GM12874 (cell line): Measurements from ENCODE around the gene IL2.

ENCODE experiments used
- CTCF ChIP-seq: IDR thresholded peaks from 2 replicates; pipeline ENCODE4 v1.5.1; 2011; ENCODE audit warnings: low read depth, mild to moderate bottlenecking, control low read depth, low read length, moderate library complexity; ENCODE audit not compliant: insufficient read depth

Gene IL2

GRCh38 chr4:122453384-122453995 is 3.0 kb downstream of the IL2 start:
- no peak for TF ChIP-seq CTCF

GRCh38 chr4:122450847-122451246 is 5.7 kb downstream of the IL2 start:
- TF ChIP-seq CTCF = peak; percentile 25; the same call in 1 of the 2 replicates

- no peak for TF ChIP-seq CTCF
These were observed 22.2 kb downstream of the IL2 start for GRCh38 chr4:122434285-122434684.

GRCh38 chr4:122431351-122431750 is 25.2 kb downstream of the IL2 start:
- TF ChIP-seq CTCF = no peak

- no peak for TF ChIP-seq CTCF
These were observed 33.3 kb downstream of the IL2 start for GRCh38 chr4:122423246-122423645.

GRCh38 chr4:122412547-122412946 is 44.0 kb downstream of the IL2 start:
- TF ChIP-seq CTCF = no peak

- TF ChIP-seq CTCF = no peak
These were observed 52.7 kb downstream of the IL2 start for GRCh38 chr4:122403861-122404260.
